ENCODE results near the gene PDE1A. TPM values are rescaled to one million over a fixed set of nuclear protein-coding genes. Genes with fewer than 3 reads are reported as not detected.
A peak's percentile ranks its signal among the peaks of the same experiment; 100 is the strongest.

Gene PDE1A
- total RNA-seq, 4 donors from 2014 or later, result 2.3 to 9.2 (median 3.2) TPM

DNA sequence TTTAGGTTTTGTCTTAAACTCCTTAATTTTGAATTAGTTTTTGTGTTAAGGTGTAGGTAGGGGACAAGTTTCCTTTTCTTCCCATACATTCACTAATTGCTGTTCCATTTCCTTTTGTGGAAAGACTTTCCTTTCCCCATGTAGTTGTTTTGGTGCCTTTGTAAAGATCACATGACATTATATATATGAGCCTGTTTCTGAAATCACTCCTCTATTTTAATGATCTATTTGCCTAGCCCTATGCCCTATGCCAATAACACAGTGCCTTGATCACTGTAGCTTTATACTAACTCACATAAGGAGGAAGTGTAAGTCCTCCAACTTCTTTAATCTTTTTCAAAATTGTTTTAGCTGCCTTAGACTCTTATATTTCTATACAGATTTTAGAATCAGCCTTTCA is 229.3 kb downstream of the PDE1A start:
- no peak for DNase-seq
- intact Hi-C loops (cut with DNase I), result no loop called here

DNA sequence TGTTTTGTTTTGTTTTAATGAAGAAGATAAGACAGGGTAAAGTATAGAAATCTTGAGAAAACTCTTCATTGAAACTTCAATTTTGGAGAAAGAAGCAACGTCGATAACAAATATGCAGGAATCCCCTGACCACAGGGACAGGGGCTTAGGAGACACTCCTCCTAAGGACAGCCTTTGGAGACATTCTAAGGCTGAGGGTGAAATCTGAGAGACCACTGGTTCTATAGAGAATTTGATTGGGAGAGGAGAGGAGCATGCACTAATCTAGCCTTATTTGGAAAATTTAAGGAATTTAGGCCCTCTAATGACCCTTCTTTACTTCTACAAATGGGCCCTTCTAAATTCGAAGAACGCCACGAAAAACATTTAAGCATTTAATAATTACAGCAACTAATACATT is 233.5 kb downstream of the PDE1A start:
- TF ChIP-seq, protein P1, sequence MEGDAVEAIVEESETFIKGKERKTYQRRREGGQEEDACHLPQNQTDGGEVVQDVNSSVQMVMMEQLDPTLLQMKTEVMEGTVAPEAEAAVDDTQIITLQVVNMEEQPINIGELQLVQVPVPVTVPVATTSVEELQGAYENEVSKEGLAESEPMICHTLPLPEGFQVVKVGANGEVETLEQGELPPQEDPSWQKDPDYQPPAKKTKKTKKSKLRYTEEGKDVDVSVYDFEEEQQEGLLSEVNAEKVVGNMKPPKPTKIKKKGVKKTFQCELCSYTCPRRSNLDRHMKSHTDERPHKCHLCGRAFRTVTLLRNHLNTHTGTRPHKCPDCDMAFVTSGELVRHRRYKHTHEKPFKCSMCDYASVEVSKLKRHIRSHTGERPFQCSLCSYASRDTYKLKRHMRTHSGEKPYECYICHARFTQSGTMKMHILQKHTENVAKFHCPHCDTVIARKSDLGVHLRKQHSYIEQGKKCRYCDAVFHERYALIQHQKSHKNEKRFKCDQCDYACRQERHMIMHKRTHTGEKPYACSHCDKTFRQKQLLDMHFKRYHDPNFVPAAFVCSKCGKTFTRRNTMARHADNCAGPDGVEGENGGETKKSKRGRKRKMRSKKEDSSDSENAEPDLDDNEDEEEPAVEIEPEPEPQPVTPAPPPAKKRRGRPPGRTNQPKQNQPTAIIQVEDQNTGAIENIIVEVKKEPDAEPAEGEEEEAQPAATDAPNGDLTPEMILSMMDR (IDR thresholded peaks at IDR 0.05), result no peak
- TF ChIP-seq POLR2A (IDR thresholded peaks at IDR 0.05), result no peak
- WGBS, 2 donors, result 95% methylated on average over 5 of the region's 5 CpGs
- no peak for DNase-seq
- intact Hi-C loops (cut with DNase I), result no loop called here
- H3K36me3 ChIP-seq, result no peaks in the 10 kb centered on the region
- no peaks in the 10 kb centered on the region for H3K27me3 ChIP-seq
- no peak overlapping the region for H3K4me3 ChIP-seq
- no peaks in the 10 kb centered on the region for H3K4me1 ChIP-seq
- no peak overlapping the region for H3K27ac ChIP-seq
- no peaks in the 10 kb centered on the region for H3K9me3 ChIP-seq

More for the DNA sequence above, 229.3 kb downstream of the PDE1A start:
- Histone ChIP-seq H3K27me3 (no peaks in the 10 kb centered on the region), H3K36me3 (no peaks in the 10 kb centered on the region), H3K4me1 (no peaks in the 10 kb centered on the region), H3K27ac (no peak overlapping the region), H3K4me3 (no peak overlapping the region), H3K9me3 (no peaks in the 10 kb centered on the region)
- no peak for TF ChIP-seq POLR2A (IDR thresholded peaks at IDR 0.05)
- TF ChIP-seq, protein P1 (IDR thresholded peaks at IDR 0.05), result no peak

DNA sequence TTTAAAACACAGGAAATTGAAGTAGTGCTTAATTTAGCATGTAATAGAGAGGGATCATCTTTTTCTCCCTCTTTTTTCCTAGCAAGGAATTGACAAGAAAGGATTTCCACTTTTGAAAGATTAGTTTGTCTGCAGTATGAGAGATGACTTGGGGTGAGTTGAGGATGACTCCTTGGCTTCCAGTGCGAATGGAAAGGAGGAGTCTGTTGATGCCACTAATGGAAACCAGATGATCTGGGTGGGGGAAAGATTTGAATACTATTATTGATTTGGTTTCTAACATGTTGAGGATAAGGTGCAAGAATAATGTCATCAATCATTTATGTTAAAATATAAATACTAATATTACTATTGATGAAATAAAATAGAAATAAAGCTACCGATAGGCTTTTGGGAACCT is 235.8 kb downstream of the PDE1A start:
- Histone ChIP-seq H3K9me3 (no peaks in the 10 kb centered on the region), H3K27me3 (no peaks in the 10 kb centered on the region), H3K4me1 (no peaks in the 10 kb centered on the region), H3K4me3 (no peak overlapping the region), H3K27ac (no peak overlapping the region), H3K36me3 (no peaks in the 10 kb centered on the region)
- DNase-seq, result no peak
- intact Hi-C loops (cut with DNase I), result no loop called here
- 80 to 92% methylated on average over 2 of the region's 2 CpGs for WGBS, 2 donors
- TF ChIP-seq, protein P1 (IDR thresholded peaks at IDR 0.05), result no peak
- no peak for TF ChIP-seq POLR2A (IDR thresholded peaks at IDR 0.05)

DNA sequence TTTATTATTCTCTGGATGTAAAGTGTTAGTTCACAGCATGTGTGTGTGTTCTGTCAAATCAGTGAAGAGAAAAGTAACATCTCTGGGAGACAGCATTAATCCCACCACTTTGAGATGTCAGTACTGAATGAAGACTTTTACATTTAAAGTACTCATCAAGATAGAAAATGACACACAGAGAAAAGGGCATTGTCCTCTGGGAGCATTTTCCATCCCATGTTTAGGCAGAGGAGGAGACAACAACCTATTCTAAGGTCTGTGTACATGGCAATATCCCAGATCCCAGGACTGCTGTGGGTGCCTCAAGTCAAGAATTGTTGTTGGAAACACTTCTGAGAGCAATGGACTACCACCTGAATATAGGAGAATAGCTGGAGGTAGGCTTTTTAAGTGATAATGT is 239.7 kb downstream of the PDE1A start:
- H3K27ac ChIP-seq, result no peak overlapping the region
- H3K36me3 ChIP-seq, result no peaks in the 10 kb centered on the region
- intact Hi-C loops (cut with DNase I), result loop anchor here (5.0 kb wide), 2 partner anchors 465 to 535 kb away; no protein-coding TSS in a partner anchor
- no peak for DNase-seq
- no peaks in the 10 kb centered on the region for H3K4me1 ChIP-seq
- no peak overlapping the region for H3K4me3 ChIP-seq
- TF ChIP-seq, protein P1 (IDR thresholded peaks at IDR 0.05), result no peak
- TF ChIP-seq POLR2A (IDR thresholded peaks at IDR 0.05), result no peak
- no peaks in the 10 kb centered on the region for H3K27me3 ChIP-seq
- peaks cover 0 to 4% (median 0%) of the 10 kb centered on the region in 3 donors for H3K9me3 ChIP-seq

DNA sequence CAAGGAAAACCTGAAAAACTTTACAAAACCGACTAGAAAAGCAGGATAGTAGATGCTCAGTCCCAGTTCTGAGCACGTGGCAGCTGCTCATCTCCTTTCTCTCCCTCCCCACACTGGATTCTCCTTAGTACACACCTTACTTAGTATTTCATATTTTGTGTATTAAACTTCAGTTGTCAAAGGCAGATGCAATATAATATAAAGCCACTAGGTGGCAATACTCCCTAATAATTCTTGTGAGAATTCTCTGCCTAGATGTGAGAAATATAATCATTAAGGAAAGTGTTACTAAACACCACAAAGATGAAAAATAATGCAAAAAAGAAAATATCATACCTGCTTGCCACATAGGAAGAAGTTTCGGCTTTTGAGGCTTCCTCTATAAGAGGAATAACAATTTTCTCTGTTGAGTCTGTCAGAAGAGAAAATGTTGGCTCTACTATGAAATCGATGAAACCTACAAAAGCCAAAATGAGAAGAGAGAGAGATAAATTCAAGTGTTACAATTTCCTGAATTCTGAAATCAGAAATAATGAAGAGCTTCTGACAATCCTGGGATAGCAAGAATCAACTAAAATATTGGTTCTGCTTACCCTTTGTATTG is 240.6 kb downstream of the PDE1A start:
- WGBS, 2 donors, result 26 to 33% methylated on average over 4 of the region's 4 CpGs
- Histone ChIP-seq H3K27me3 (no peaks in the 10 kb centered on the region), H3K9me3 (peaks cover 0 to 4% (median 0%) of the 10 kb centered on the region in 3 donors), H3K4me3 (no peak overlapping the region), H3K27ac (no peak overlapping the region), H3K36me3 (no peaks in the 10 kb centered on the region), H3K4me1 (no peaks in the 10 kb centered on the region)
- DNase-seq, result no peak
- TF ChIP-seq, protein P1 (IDR thresholded peaks at IDR 0.05), result peak; percentile 58 to 91 (median 82)
- TF ChIP-seq POLR2A (IDR thresholded peaks at IDR 0.05), result no peak
- intact Hi-C loops (cut with DNase I), result loop anchor here (5.0 kb wide), 2 partner anchors 466 to 536 kb away; no protein-coding TSS in a partner anchor

Measured in esophagus squamous epithelium (tissue), 5 donors.